H9 (cell line): ENCODE data around the gene NFAM1. TPM values are rescaled to one million over a fixed set of nuclear protein-coding genes. Genes with fewer than 3 reads are reported as not detected.

Experiments
- DNase-seq: peaks from one replicate; pipeline ENCODE4 v3.0.0-alpha.2; 2017
- H2AFZ ChIP-seq: one replicate; pipeline ENCODE4 v1.6.1; 2013; ENCODE audit warnings: mild to moderate bottlenecking, low read length, control low read depth, moderate library complexity
- H2AK5ac ChIP-seq: 2 replicates; pipeline ENCODE4 v1.6.1; 2013; ENCODE audit warnings: low read length, control low read depth, mixed read lengths; ENCODE audit not compliant: insufficient read length
- H2BK120ac ChIP-seq: one replicate; pipeline ENCODE4 v1.6.1; 2013; ENCODE audit warnings: low read depth, mild to moderate bottlenecking, low read length, control low read depth, inconsistent platforms; ENCODE audit not compliant: poor library complexity, severe bottlenecking
- H2BK12ac ChIP-seq: 2 replicates; pipeline ENCODE4 v1.6.1; 2013; ENCODE audit warnings: low read length, control low read depth, mixed read lengths, low read depth; ENCODE audit not compliant: insufficient read length
- H2BK15ac ChIP-seq: 2 replicates; pipeline ENCODE4 v1.6.1; 2013; ENCODE audit warnings: low read depth, low read length, control low read depth
- H2BK20ac ChIP-seq: one replicate; pipeline ENCODE4 v1.6.1; 2013; ENCODE audit warnings: low read depth, mild to moderate bottlenecking, low read length, control low read depth, inconsistent platforms; ENCODE audit not compliant: poor library complexity, severe bottlenecking
- H2BK5ac ChIP-seq: 2 replicates; pipeline ENCODE4 v1.6.1; 2013; ENCODE audit warnings: low read length, control low read depth, mixed read lengths; ENCODE audit not compliant: insufficient read length
- H3K14ac ChIP-seq: 2 replicates; pipeline ENCODE4 v1.6.1; 2013; ENCODE audit warnings: low read length, control low read depth; ENCODE audit not compliant: insufficient read depth
- H3K18ac ChIP-seq: 2 replicates; pipeline ENCODE4 v1.6.1; 2013; ENCODE audit warnings: low read depth, mild to moderate bottlenecking, mixed read lengths, low read length, control low read depth; ENCODE audit not compliant: insufficient read length
- H3K23ac ChIP-seq: 2 replicates; pipeline ENCODE4 v1.6.1; 2013; ENCODE audit warnings: low read length, control low read depth, mixed read lengths, low read depth; ENCODE audit not compliant: insufficient read length
- H3K23me2 ChIP-seq: 2 replicates; pipeline ENCODE4 v1.6.1; 2013; ENCODE audit warnings: low read depth, mild to moderate bottlenecking, mixed read lengths, low read length, control low read depth; ENCODE audit not compliant: insufficient read length, poor library complexity, severe bottlenecking
- H3K27ac ChIP-seq: 2 replicates; pipeline ENCODE4 v1.5.1; 2013; ENCODE audit warnings: low read length, control low read depth, mixed read lengths, low read depth; ENCODE audit not compliant: insufficient read length
- H3K27me3 ChIP-seq: 2 replicates; pipeline ENCODE4 v1.6.1; 2013; ENCODE audit warnings: low read length, control low read depth, inconsistent platforms; ENCODE audit not compliant: insufficient read depth
- H3K4ac ChIP-seq: 2 replicates; pipeline ENCODE4 v1.6.1; 2013; ENCODE audit warnings: low read depth, mild to moderate bottlenecking, control low read depth, inconsistent platforms, low read length, moderate library complexity
- H3K4me1 ChIP-seq: 2 replicates; pipeline ENCODE4 v1.6.1; 2013; ENCODE audit warnings: low read length, control low read depth, inconsistent platforms; ENCODE audit not compliant: insufficient read depth
- H3K4me2 ChIP-seq: 2 replicates; pipeline ENCODE4 v1.6.1; 2013; ENCODE audit warnings: low read length, control low read depth, mixed read lengths; ENCODE audit not compliant: insufficient read length, insufficient read depth
- H3K56ac ChIP-seq: 2 replicates; pipeline ENCODE4 v1.6.1; 2013; ENCODE audit warnings: low read depth, mild to moderate bottlenecking, mixed read lengths, low read length, control low read depth; ENCODE audit not compliant: insufficient read length
- H3K79me1 ChIP-seq: 2 replicates; pipeline ENCODE4 v1.6.1; 2013; ENCODE audit warnings: low read depth, mild to moderate bottlenecking, moderate library complexity, low read length, control low read depth, inconsistent platforms; ENCODE audit not compliant: insufficient read depth, poor library complexity, severe bottlenecking
- H3K79me2 ChIP-seq: 2 replicates; pipeline ENCODE4 v1.6.1; 2013; ENCODE audit warnings: low read length, control low read depth, inconsistent platforms; ENCODE audit not compliant: insufficient read depth
- H3K9ac ChIP-seq: 2 replicates; pipeline ENCODE4 v1.6.1; 2013; ENCODE audit warnings: low read length, control low read depth, mixed read lengths; ENCODE audit not compliant: insufficient read length; ENCODE audit errors: extremely low read depth
- H3K9me3 ChIP-seq: one replicate; pipeline ENCODE4 v1.6.1; 2013; ENCODE audit warnings: low read depth, low read length, inconsistent platforms; ENCODE audit not compliant: control insufficient read depth
- H3T11ph ChIP-seq: one replicate; pipeline ENCODE4 v1.6.1; 2013; ENCODE audit warnings: mild to moderate bottlenecking, low read length, control low read depth, inconsistent platforms
- H4K20me1 ChIP-seq: one replicate; pipeline ENCODE4 v1.6.1; 2013; ENCODE audit not compliant: control insufficient read depth, insufficient read length, insufficient read depth
- H4K5ac ChIP-seq: 2 replicates; pipeline ENCODE4 v1.6.1; 2013; ENCODE audit warnings: low read depth, mild to moderate bottlenecking, mixed read lengths, low read length, control low read depth; ENCODE audit not compliant: insufficient read length
- H4K8ac ChIP-seq: replicated peaks from 2 replicates; pipeline ENCODE4 v1.6.1; 2013; ENCODE audit warnings: low read length, control low read depth, mixed read lengths, low read depth; ENCODE audit not compliant: insufficient read length
- H4K91ac ChIP-seq: 2 replicates; pipeline ENCODE4 v1.6.1; 2013; ENCODE audit warnings: low read depth, mild to moderate bottlenecking, moderate library complexity, mixed read lengths, low read length, control low read depth; ENCODE audit not compliant: insufficient read length
- H3K27ac Mint-ChIP-seq, 3 experiments: 2 replicates in 2 of 3; 3 replicates in 1 of 3; pipeline ENCODE4 v1.8.0; 2020 to 2021; ENCODE audit warnings: mixed read lengths in 3 of 3, mild to moderate bottlenecking in 1 of 3, moderate library complexity in 1 of 3
- H3K27me3 Mint-ChIP-seq: 2 replicates; pipeline ENCODE4 v1.8.0; 2021; ENCODE audit warnings: low read depth, mild to moderate bottlenecking, moderate library complexity, mixed read lengths
- H3K36me3 Mint-ChIP-seq, 3 experiments: 2 replicates in 2 of 3; 3 replicates in 1 of 3; pipeline ENCODE4 v1.8.0; 2020 to 2021; ENCODE audit warnings: low read depth in 3 of 3, mixed read lengths in 3 of 3; ENCODE audit not compliant: insufficient read depth in 1 of 3
- H3K4me1 Mint-ChIP-seq, 2 experiments: 2 replicates each; pipeline ENCODE4 v1.8.0; 2020; ENCODE audit warnings: mixed read lengths in 2 of 2
- H3K4me3 Mint-ChIP-seq, 2 experiments: 2 replicates in 1 of 2; 3 replicates in 1 of 2; pipeline ENCODE4 v1.8.0; 2020 to 2021; ENCODE audit warnings: mild to moderate bottlenecking in 2 of 2, mixed read lengths in 2 of 2, moderate library complexity in 1 of 2
- H3K9me3 Mint-ChIP-seq, 2 experiments: 2 replicates in 1 of 2; 3 replicates in 1 of 2; pipeline ENCODE4 v1.8.0; 2020; ENCODE audit warnings: mild to moderate bottlenecking in 2 of 2, mixed read lengths in 2 of 2, moderate library complexity in 1 of 2
- WGBS: extraction: QIAGEN DNeasy Blood & Tissue Kit; methylation state at CpG from one replicate; pipeline ENCODE4 v1.1.7; 2013; ENCODE audit warnings: missing lambda C conversion rate, low lambda C conversion rate, mixed read lengths; ENCODE audit not compliant: insufficient read length; ENCODE audit errors: extremely low coverage; 5-methylcytosine and 5-hydroxymethylcytosine counted together
- total RNA-seq: library from RNA; stranded (reverse); gene quantifications from 2 replicates; pipeline ENCODE4 v1.2.1, GENCODE V29; 2021
- TF ChIP-seq, protein P1 (sequence below): fragments of 200-600 bp; sonication (generic); conservative IDR thresholded peaks from 3 replicates; pipeline ENCODE4 v1.8.0; 2021; ENCODE audit warnings: antibody characterized with exemption, mild to moderate bottlenecking

The NFAM1 gene
- total RNA-seq, 1 experiment from 2014 or later: 0.68 TPM

DNA sequence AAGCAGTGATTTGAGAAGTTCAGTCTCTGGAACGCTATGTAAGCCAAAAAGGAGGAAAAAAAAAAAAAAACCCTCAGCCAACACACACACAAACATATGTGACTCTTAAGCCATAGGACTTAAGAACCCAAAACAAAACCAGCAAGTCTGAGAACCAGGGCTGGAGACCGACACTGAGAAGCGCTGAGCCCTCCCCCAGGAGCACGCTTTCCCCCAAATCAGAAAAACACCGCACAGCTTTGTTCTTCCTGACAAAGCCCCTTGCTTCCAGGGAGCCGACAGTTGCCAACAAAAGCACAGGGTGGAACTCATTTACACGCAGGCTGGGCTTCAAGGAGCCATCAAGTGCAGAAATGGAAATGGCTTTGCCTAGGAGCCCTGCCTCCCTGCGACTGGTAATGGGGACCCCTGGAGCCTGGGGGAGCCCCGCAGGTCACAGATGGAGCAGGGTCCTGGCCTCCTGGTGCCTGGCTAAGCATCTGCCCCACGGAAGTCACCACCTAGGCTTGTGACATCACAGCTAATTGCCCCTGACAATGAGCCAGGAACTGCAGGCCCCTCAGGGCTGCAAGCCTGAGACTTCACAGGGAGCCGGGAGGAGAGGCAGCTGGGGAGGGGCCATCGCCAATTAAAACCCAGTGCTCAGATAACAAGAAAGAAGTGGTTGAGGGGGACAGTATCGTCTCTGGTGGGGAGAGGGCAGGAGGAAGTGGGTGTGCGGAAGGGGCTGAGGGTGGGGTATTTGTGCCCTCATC, 66.9 kb downstream of the NFAM1 start:
- Histone ChIP-seq H3K27ac (no peak overlapping the region), H3K14ac (no peak overlapping the region), H3K4me1 (peaks cover 13% of the 10 kb centered on the region; the same call in 1 of the 2 replicates), H3K4ac (no peak overlapping the region), H4K91ac (no peak overlapping the region), H3K27me3 (no peaks in the 10 kb centered on the region), H3T11ph (no peak overlapping the region), H2BK120ac (no peak overlapping the region), H3K79me2 (peaks cover 2% of the 10 kb centered on the region; the same call in 1 of the 2 replicates), H2BK5ac (no peak overlapping the region), H3K79me1 (no peaks in the 10 kb centered on the region), H3K23me2 (peaks cover 14% of the 10 kb centered on the region), H3K4me2 (peak overlapping the region; percentile 32), H2AFZ (no peak overlapping the region), H3K9ac (no peak overlapping the region), H3K56ac (no peak overlapping the region), H2BK15ac (no peak overlapping the region), H4K20me1 (no peaks in the 10 kb centered on the region), H2BK20ac (no peak overlapping the region), H2BK12ac (no peak overlapping the region), H3K9me3 (no peaks in the 10 kb centered on the region), H4K5ac (no peak overlapping the region), H3K18ac (peak overlapping the region; percentile 8), H4K8ac (no peak overlapping the region), H2AK5ac (no peak overlapping the region), H3K23ac (no peak overlapping the region)
- Mint-ChIP-seq H3K27ac (peak overlapping the region; percentile 87 to 96 (median 91)), H3K9me3 (no peaks in the 10 kb centered on the region; a peak in 1 of 5 replicates), H3K36me3 (peaks cover 0 to 11% (median 3%) of the 10 kb centered on the region in 3 experiments; a peak in 4 of 7 replicates), H3K27me3 (peaks cover 44% of the 10 kb centered on the region), H3K4me3 (peak overlapping the region; percentile 25 to 74), H3K4me1 (peaks cover 49 to 65% of the 10 kb centered on the region in 2 experiments)
- TF ChIP-seq, protein P1, sequence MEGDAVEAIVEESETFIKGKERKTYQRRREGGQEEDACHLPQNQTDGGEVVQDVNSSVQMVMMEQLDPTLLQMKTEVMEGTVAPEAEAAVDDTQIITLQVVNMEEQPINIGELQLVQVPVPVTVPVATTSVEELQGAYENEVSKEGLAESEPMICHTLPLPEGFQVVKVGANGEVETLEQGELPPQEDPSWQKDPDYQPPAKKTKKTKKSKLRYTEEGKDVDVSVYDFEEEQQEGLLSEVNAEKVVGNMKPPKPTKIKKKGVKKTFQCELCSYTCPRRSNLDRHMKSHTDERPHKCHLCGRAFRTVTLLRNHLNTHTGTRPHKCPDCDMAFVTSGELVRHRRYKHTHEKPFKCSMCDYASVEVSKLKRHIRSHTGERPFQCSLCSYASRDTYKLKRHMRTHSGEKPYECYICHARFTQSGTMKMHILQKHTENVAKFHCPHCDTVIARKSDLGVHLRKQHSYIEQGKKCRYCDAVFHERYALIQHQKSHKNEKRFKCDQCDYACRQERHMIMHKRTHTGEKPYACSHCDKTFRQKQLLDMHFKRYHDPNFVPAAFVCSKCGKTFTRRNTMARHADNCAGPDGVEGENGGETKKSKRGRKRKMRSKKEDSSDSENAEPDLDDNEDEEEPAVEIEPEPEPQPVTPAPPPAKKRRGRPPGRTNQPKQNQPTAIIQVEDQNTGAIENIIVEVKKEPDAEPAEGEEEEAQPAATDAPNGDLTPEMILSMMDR: no peak
- DNase-seq: peak; percentile 66
- no CpG with 5 or more reads among the region's 14 CpGs for WGBS
